Measurements from ENCODE around the gene ELOVL3. TPM values are rescaled to one million over a fixed set of nuclear protein-coding genes. Genes with fewer than 3 reads are reported as not detected.
"Not testable (repeated sequence)": the region's sequence is repeated elsewhere in the genome, so short reads cannot be mapped to it uniquely, and the experiment has no call there.

The ELOVL3 gene
- polyA plus RNA-seq, 1 donor: 0.12 TPM

- Histone ChIP-seq H3K4me3 (ENCODE audit: low read length) (no peak overlapping the region), H3K4me1 (ENCODE audit: control insufficient read depth, insufficient read depth, low read length) (no peaks in the 10 kb centered on the region), H3K36me3 (ENCODE audit: control insufficient read depth, insufficient read depth, low read length) (no peaks in the 10 kb centered on the region), H3K27ac (ENCODE audit: low read length) (no peak overlapping the region), H3K27me3 (ENCODE audit: control insufficient read depth, insufficient read depth, low read length) (no peaks in the 10 kb centered on the region), H3K9me3 (ENCODE audit: control insufficient read depth, low read depth, low read length) (peaks cover 8% of the 10 kb centered on the region)
- DNase-seq: no peak
- WGBS (ENCODE audit: insufficient coverage, low lambda C conversion rate): 88% methylated on average over 2 of the region's 2 CpGs
Measured at GRCh38 chr10:102198027-102198426, 28.1 kb upstream of the ELOVL3 start.

DNA sequence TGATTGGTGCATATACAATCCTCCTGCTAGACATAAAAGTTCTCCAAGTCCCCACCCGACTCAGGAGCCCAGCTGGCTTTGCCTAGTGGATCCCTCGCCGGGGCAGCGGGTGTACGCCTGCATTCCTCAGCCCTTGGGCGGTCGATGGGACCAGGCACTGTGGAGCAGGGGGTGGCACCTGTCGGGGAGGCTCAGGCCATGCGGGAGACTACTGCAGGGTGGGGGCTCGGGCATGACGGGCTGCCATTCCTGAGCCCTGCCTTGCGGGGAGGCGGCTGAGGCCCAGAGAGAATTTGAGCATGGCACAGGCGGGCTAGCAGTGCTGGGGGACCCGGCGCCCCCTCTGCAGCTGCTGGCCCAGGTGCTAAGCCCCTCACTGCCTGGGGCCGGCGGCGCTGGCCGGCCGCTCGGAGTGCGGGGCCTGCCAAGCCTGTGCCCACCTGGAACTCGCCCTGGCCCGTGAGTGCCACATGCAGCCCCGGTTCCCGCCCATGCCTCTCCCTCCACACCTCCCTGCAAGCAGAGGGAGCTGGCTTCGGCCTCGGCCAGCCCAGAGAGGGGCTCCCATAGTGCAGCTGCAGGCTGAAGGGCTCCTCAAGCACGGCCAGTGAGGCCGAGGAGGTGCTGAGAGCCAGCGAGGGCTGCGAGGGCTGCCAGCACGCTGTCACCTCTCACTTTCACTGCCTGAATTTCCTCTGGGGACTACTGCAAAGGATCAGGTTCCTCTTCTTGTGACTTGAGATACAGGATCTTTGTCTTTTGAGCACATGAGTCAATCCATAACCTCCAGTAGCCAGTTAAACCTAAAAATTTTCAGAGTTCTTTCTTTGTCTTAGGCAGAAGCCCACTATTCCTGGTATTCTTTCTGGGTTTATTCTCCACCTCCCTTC lies 25.1 kb upstream of the ELOVL3 start:
- Histone ChIP-seq H3K9me3 (ENCODE audit: control insufficient read depth, low read depth, low read length) (peaks cover 16% of the 10 kb centered on the region), H3K27ac (ENCODE audit: low read length) (no peak overlapping the region), H3K4me3 (ENCODE audit: low read length) (no peak overlapping the region), H3K4me1 (ENCODE audit: control insufficient read depth, insufficient read depth, low read length) (no peaks in the 10 kb centered on the region), H3K36me3 (ENCODE audit: control insufficient read depth, insufficient read depth, low read length) (no peaks in the 10 kb centered on the region), H3K27me3 (ENCODE audit: control insufficient read depth, insufficient read depth, low read length) (no peaks in the 10 kb centered on the region)
- no CpG with 5 or more reads among the region's 34 CpGs for WGBS (ENCODE audit: insufficient coverage, low lambda C conversion rate)
- DNase-seq: no peak

- Histone ChIP-seq H3K36me3 (ENCODE audit: control insufficient read depth, insufficient read depth, low read length) (no peaks in the 10 kb centered on the region), H3K4me3 (ENCODE audit: low read length) (no peak overlapping the region), H3K27me3 (ENCODE audit: control insufficient read depth, insufficient read depth, low read length) (no peaks in the 10 kb centered on the region), H3K9me3 (ENCODE audit: control insufficient read depth, low read depth, low read length) (peaks cover 16% of the 10 kb centered on the region), H3K4me1 (ENCODE audit: control insufficient read depth, insufficient read depth, low read length) (no peaks in the 10 kb centered on the region), H3K27ac (ENCODE audit: low read length) (no peak overlapping the region)
- no peak for DNase-seq
- WGBS (ENCODE audit: insufficient coverage, low lambda C conversion rate): 13% methylated on average over 1 of the region's 1 CpG
Measured at GRCh38 chr10:102202386-102202785, 23.7 kb upstream of the ELOVL3 start.

DNA sequence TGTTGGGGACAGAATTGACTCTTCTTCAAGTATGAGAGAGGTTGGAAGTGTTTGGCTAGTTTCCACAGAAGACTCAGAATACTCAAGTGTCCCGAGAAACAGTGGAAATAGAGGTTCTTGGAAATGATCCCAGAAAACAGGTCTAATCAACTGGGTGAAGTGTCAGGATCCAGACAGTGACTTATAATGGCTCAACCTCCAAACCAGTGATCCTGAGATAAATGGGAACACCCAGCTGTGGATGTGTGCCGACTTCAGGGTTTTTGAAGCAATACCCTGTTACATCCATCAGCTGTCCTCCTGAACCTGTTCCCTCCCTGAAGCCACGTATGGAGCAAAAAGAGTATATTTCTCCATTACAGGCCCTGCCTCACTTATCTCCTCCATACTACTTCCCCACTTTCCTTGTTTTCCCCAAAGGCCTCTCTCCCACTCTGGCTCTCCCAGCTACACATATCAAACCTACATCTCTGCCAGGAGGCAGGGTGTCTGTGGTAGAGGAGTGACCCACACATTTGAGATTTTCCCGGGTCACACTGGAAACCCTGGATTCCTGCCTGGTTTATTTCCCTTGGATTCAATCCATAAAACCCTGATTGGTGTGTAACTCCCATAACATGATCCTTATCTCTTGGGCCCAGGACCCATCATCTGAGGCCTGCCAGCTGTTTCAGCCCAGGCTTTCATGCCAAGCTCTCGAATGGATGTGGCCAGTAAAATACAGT lies 17.6 kb upstream of the ELOVL3 start:
- WGBS (ENCODE audit: insufficient coverage, low lambda C conversion rate): 100% methylated on average over 1 of the region's 5 CpGs
- peaks cover 8% of the 10 kb centered on the region for H3K9me3 ChIP-seq (ENCODE audit: control insufficient read depth, low read depth, low read length)
- no peaks in the 10 kb centered on the region for H3K36me3 ChIP-seq (ENCODE audit: control insufficient read depth, insufficient read depth, low read length)
- no peak overlapping the region for H3K27ac ChIP-seq (ENCODE audit: low read length)
- H3K27me3 ChIP-seq (ENCODE audit: control insufficient read depth, insufficient read depth, low read length): no peaks in the 10 kb centered on the region
- H3K4me1 ChIP-seq (ENCODE audit: control insufficient read depth, insufficient read depth, low read length): no peaks in the 10 kb centered on the region
- DNase-seq: no peak
- H3K4me3 ChIP-seq (ENCODE audit: low read length): no peak overlapping the region

DNA sequence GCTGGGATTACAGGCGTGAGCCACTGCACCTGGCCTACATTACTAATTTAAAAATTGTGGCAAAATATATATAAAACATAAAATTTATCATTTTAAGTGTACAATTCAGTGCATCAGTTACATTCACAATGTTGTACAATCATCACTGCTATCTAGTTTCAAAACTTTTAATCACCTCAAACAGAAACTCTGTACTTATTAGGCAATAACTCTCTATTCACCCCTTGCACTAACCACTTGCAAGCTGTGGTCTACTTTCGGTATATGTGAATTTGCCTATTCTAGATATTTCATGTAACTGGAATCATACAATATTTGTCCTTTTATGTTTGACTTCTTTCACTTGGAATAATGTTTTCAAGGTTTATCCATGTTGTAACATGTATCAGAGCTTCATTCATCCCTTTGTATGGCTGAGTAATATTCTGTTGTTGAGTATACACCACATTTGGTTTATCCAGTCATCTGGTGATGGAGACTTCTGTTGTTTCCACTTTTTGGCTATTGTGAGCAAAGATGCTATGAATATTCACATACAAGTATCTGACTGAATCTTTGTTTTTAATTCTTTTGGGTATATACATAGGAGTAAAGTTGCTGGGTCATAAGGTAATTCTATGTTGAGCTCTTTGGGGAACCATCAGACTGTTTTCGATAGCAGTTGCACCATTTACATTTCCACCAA lies 14.3 kb upstream of the ELOVL3 start:
- DNase-seq: no peak
- Histone ChIP-seq H3K27ac (ENCODE audit: low read length) (no peak overlapping the region), H3K36me3 (ENCODE audit: control insufficient read depth, insufficient read depth, low read length) (no peaks in the 10 kb centered on the region), H3K4me3 (ENCODE audit: low read length) (no peak overlapping the region), H3K4me1 (ENCODE audit: control insufficient read depth, insufficient read depth, low read length) (no peaks in the 10 kb centered on the region), H3K27me3 (ENCODE audit: control insufficient read depth, insufficient read depth, low read length) (no peaks in the 10 kb centered on the region), H3K9me3 (ENCODE audit: control insufficient read depth, low read depth, low read length) (no peaks in the 10 kb centered on the region)
- WGBS (ENCODE audit: insufficient coverage, low lambda C conversion rate): no CpG with 5 or more reads among the region's 3 CpGs

GRCh38 chr10:102213599-102213998 lies 12.5 kb upstream of the ELOVL3 start:
- no CpG with 5 or more reads among the region's 4 CpGs for WGBS (ENCODE audit: insufficient coverage, low lambda C conversion rate)

DNA sequence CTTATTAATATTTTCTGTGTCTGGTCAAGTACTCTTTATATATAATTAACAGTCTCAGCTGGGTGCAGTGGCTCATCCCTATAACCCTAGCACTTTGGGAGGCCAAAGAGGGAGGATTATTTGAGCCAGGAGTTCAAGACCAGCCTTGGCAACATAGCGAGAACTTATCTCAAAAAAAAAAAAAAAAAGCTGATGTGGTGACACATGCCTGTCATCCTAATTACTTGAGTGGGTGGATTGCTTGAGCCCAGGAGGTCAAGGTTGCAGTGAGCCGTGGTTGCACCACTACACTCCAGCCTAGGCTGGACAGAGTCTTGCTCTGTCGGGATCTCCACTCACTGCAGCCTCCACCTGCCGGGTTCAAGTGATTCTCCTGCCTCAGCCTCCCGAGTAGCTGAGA lies 6.7 kb upstream of the ELOVL3 start:
- no peaks in the 10 kb centered on the region for H3K36me3 ChIP-seq (ENCODE audit: control insufficient read depth, insufficient read depth, low read length)
- no peak overlapping the region for H3K4me3 ChIP-seq (ENCODE audit: low read length)
- H3K4me1 ChIP-seq (ENCODE audit: control insufficient read depth, insufficient read depth, low read length): no peaks in the 10 kb centered on the region
- H3K9me3 ChIP-seq (ENCODE audit: control insufficient read depth, low read depth, low read length): no peaks in the 10 kb centered on the region
- no CpG with 5 or more reads among the region's 5 CpGs for WGBS (ENCODE audit: insufficient coverage, low lambda C conversion rate)
- peaks cover 3% of the 10 kb centered on the region for H3K27me3 ChIP-seq (ENCODE audit: control insufficient read depth, insufficient read depth, low read length)
- DNase-seq: no peak
- no peak overlapping the region for H3K27ac ChIP-seq (ENCODE audit: low read length)

More at GRCh38 chr10:102213599-102213998, 12.5 kb upstream of the ELOVL3 start:
- H3K27ac ChIP-seq (ENCODE audit: low read length); H3K27me3 ChIP-seq (ENCODE audit: control insufficient read depth, insufficient read depth, low read length); H3K36me3 ChIP-seq (ENCODE audit: control insufficient read depth, insufficient read depth, low read length); H3K4me1 ChIP-seq (ENCODE audit: control insufficient read depth, insufficient read depth, low read length); DNase-seq; H3K4me3 ChIP-seq (ENCODE audit: low read length); H3K9me3 ChIP-seq (ENCODE audit: control insufficient read depth, low read depth, low read length): not testable (repeated sequence)

- Histone ChIP-seq H3K36me3 (ENCODE audit: control insufficient read depth, insufficient read depth, low read length) (no peaks in the 10 kb centered on the region), H3K27me3 (ENCODE audit: control insufficient read depth, insufficient read depth, low read length) (peaks cover 3% of the 10 kb centered on the region), H3K4me1 (ENCODE audit: control insufficient read depth, insufficient read depth, low read length) (no peaks in the 10 kb centered on the region), H3K9me3 (ENCODE audit: control insufficient read depth, low read depth, low read length) (no peaks in the 10 kb centered on the region), H3K27ac (ENCODE audit: low read length) (no peak overlapping the region), H3K4me3 (ENCODE audit: low read length) (no peak overlapping the region)
- no peak for DNase-seq
Measured at GRCh38 chr10:102220612-102221011, 5.5 kb upstream of the ELOVL3 start.

DNA sequence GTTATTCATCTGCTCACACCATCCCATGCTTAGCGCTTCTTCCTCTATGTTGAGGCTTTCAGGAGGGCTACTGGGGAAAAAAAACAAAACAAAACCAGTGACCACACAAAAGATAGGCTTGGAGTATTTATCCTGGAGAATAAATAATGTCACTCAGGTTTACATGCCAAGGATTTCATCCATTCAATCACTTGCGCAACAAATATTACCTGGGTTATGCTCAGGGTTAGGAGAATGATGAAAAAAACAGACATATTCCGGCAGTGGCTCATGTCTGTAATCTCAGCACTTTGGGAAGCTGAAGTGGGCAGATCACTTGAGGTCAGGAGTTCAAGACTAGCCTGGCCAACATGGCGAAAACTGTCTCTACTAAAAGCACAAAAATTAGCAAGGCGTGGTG lies 3.3 kb upstream of the ELOVL3 start:
- no CpG with 5 or more reads among the region's 5 CpGs for WGBS (ENCODE audit: insufficient coverage, low lambda C conversion rate)
- no peak for DNase-seq
- H3K27ac ChIP-seq (ENCODE audit: low read length): no peak overlapping the region
- H3K9me3 ChIP-seq (ENCODE audit: control insufficient read depth, low read depth, low read length): peaks cover 6% of the 10 kb centered on the region
- H3K27me3 ChIP-seq (ENCODE audit: control insufficient read depth, insufficient read depth, low read length): peaks cover 17% of the 10 kb centered on the region
- no peak overlapping the region for H3K4me3 ChIP-seq (ENCODE audit: low read length)
- no peaks in the 10 kb centered on the region for H3K36me3 ChIP-seq (ENCODE audit: control insufficient read depth, insufficient read depth, low read length)
- peaks cover 8% of the 10 kb centered on the region for H3K4me1 ChIP-seq (ENCODE audit: control insufficient read depth, insufficient read depth, low read length)

- Histone ChIP-seq H3K4me1 (ENCODE audit: control insufficient read depth, insufficient read depth, low read length) (peaks cover 16% of the 10 kb centered on the region), H3K4me3 (ENCODE audit: low read length) (peak overlapping the region; percentile 20), H3K9me3 (ENCODE audit: control insufficient read depth, low read depth, low read length) (peaks cover 16% of the 10 kb centered on the region), H3K27me3 (ENCODE audit: control insufficient read depth, insufficient read depth, low read length) (peaks cover 50% of the 10 kb centered on the region), H3K36me3 (ENCODE audit: control insufficient read depth, insufficient read depth, low read length) (no peaks in the 10 kb centered on the region), H3K27ac (ENCODE audit: low read length) (no peak overlapping the region)
- WGBS (ENCODE audit: insufficient coverage, low lambda C conversion rate): no CpG with 5 or more reads among the region's 8 CpGs
- DNase-seq: no peak
Measured at GRCh38 chr10:102226542-102226870, 407 bp downstream of the ELOVL3 start.
